ENCODE data around the gene NPL. TPM values are rescaled to one million over a fixed set of nuclear protein-coding genes. Genes with fewer than 3 reads are reported as not detected.
A peak's percentile ranks its signal among the peaks of the same experiment; 100 is the strongest.

NPL gene, protein sequence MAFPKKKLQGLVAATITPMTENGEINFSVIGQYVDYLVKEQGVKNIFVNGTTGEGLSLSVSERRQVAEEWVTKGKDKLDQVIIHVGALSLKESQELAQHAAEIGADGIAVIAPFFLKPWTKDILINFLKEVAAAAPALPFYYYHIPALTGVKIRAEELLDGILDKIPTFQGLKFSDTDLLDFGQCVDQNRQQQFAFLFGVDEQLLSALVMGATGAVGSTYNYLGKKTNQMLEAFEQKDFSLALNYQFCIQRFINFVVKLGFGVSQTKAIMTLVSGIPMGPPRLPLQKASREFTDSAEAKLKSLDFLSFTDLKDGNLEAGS
- total RNA-seq (0.75 and 1.3 TPM in 2 replicates), polyA plus RNA-seq (0.14 TPM in 1 of 2 replicates, not detected in the other), polyA minus RNA-seq (1.0 TPM in 1 of 2 replicates, not detected in the other), Bru-seq, nascent RNA (percentile 20 among the genes with signal in this experiment), BruChase-seq, experiment 1, labeled RNA remaining after a 6-hour chase (percentile 13 among the genes with signal in this experiment), BruChase-seq, experiment 2, labeled RNA remaining after a 2-hour chase (percentile 21 among the genes with signal in this experiment)
- 0.23 and 0.32 TPM in 2 replicates for polyA plus RNA-seq (2011; cell fraction: cytosol; rRNA removed)
- 0.74 and 0.83 TPM in 2 replicates for polyA plus RNA-seq (2011; cell fraction: nucleus; rRNA removed)
- 0.27 and 0.55 TPM in 2 replicates for polyA plus RNA-seq (2012)
- polyA minus RNA-seq (2011; cell fraction: cytosol; rRNA and poly(A)+ RNA removed) = 3.1 TPM
- polyA minus RNA-seq (2011; cell fraction: nucleus; rRNA and poly(A)+ RNA removed) = not detected in 2 replicates
- long read RNA-seq, partial matches to known transcripts = 0 of 1 reads
- long read RNA-seq, other reads (novel, unspliced or antisense) = 1 of 1 reads

DNA sequence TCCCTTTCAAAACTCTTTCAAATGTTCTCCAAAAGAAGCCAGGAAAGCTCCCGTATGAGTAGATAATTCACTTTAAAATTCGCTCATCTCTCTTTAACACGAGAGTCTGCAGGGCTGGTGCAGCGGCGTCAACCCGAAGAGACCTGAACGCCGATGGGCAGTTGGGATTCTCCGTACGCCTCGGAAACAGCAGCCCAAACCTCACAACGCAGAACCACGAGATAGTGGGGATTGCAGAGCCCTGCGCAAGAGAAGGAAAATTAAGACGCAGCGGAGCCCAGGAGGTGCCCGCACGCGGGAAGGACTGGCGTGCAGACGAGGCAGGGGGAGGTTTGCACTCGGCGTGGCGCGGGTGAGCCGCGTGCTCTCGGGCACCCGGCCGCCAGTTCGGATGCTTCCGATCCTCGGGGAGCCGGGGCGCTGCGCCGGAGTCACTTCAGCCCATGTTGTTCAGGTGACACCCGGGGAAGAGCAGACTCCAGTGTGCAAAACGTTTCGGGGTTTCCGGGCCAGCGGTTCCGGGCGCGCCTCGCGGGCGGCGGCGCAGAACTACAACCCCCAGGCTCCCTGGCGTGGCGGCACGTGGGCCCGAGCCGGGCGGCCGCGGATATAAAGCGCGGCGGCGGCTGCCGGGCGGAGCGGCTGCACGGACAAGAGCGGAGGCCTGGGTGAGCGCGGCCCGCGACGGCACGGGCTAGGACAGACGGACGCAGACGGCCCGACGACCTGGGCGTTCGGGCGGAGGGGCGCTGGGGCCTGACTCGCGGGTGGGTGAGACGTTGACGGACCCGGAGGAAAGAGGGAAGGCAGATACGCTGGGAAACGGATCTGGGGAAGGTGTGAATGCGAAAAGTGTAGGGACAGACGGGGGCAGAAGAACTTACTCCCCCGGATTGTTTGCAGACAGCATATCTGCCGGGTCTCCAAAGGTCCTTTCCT, at the start of gene NPL:
NPL (plus strand) TSS at position 636 of the 939 bp plus-strand sequence. CDS start 4,599 bp downstream, outside the sequence.
- peaks cover 8% of the 10 kb centered on the region for H3K4me1 ChIP-seq (ENCODE audit: control insufficient read depth, extremely low read depth, insufficient read depth, low read length)
- peak within 1 kb of the TSS; percentile 93 for H3K4me2 ChIP-seq (ENCODE audit: insufficient read depth, low read length)
- TF ChIP-seq POLR2AphosphoS5 (IDR thresholded peaks at IDR 0.05; ENCODE audit: insufficient read depth, low read depth, low read length) (peak; percentile 51), POLR2A (IDR thresholded peaks at IDR 0.05; ENCODE audit: low read depth, low read length) (peak; percentile 42), JUN (IDR thresholded peaks at IDR 0.05; ENCODE audit: borderline replicate concordance, insufficient read depth, insufficient read length, low read depth) (no peak), EZH2 (IDR thresholded peaks at IDR 0.05; ENCODE audit: borderline replicate concordance, low read depth, low read length, severe bottlenecking) (peak; percentile 63), FOS (IDR thresholded peaks at IDR 0.05; ENCODE audit: borderline replicate concordance, insufficient read depth, low read length) (no peak), MYC (IDR thresholded peaks at IDR 0.05; ENCODE audit: low read depth, low read length) (no peak), GATA2 (IDR thresholded peaks at IDR 0.05; ENCODE audit: insufficient read depth, insufficient read length, low read depth, low read length) (no peak)
- TF ChIP-seq, protein P1, sequence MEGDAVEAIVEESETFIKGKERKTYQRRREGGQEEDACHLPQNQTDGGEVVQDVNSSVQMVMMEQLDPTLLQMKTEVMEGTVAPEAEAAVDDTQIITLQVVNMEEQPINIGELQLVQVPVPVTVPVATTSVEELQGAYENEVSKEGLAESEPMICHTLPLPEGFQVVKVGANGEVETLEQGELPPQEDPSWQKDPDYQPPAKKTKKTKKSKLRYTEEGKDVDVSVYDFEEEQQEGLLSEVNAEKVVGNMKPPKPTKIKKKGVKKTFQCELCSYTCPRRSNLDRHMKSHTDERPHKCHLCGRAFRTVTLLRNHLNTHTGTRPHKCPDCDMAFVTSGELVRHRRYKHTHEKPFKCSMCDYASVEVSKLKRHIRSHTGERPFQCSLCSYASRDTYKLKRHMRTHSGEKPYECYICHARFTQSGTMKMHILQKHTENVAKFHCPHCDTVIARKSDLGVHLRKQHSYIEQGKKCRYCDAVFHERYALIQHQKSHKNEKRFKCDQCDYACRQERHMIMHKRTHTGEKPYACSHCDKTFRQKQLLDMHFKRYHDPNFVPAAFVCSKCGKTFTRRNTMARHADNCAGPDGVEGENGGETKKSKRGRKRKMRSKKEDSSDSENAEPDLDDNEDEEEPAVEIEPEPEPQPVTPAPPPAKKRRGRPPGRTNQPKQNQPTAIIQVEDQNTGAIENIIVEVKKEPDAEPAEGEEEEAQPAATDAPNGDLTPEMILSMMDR (IDR thresholded peaks at IDR 0.05; ENCODE audit: extremely low read depth in 1 of 2, insufficient read depth in 1 of 2, low read depth in 1 of 2, low read length in 2 of 2) = no peak
- TF ChIP-seq, protein P2, sequence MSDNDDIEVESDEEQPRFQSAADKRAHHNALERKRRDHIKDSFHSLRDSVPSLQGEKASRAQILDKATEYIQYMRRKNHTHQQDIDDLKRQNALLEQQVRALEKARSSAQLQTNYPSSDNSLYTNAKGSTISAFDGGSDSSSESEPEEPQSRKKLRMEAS (IDR thresholded peaks at IDR 0.05; ENCODE audit: insufficient read depth, insufficient read length) = peak; percentile 77
- H2AFZ ChIP-seq (ENCODE audit: low read depth, low read length) = peak within 1 kb of the TSS; percentile 98
- BruUV-seq (replicated peaks) = no TSS peak
- H3K79me2 ChIP-seq (ENCODE audit: control insufficient read depth, insufficient read depth, low read length) = no peaks in the 10 kb centered on the region
- peak within 1 kb of the TSS; percentile 12 for H3K9ac ChIP-seq (replicated peaks; ENCODE audit: extremely low read depth, insufficient read depth, low read length)
- H3K4me3 ChIP-seq (replicated peaks in 1 of 3; ENCODE audit: insufficient read depth in 1 of 3, low read depth in 1 of 3, low read length in 3 of 3) = peak within 1 kb of the TSS; percentile 41 to 63 (median 54)
- no peaks in the 10 kb centered on the region for H3K9me1 ChIP-seq (replicated peaks; ENCODE audit: control insufficient read depth, extremely low read depth, insufficient read depth, low read length)
- ChIA-PET CTCF (interaction anchor here (11.1 kb wide), 1 partner anchor 188 kb away, joined by 891 read pairs; the partner anchor contains the start of gene RGS16), POLR2A (interaction anchor here (0.5 kb wide), 1 partner anchor 18 kb away, joined by 4 read pairs; no protein-coding TSS in a partner anchor)
- dilution Hi-C loops (cut with MboI; ENCODE audit: extremely low pct_ligation_motif_present, low sequenced_read_pairs) = no loop called here
- H4K20me1 ChIP-seq (replicated peaks; ENCODE audit: control insufficient read depth, extremely low read depth, insufficient read depth, low read length) = no peaks in the 10 kb centered on the region
- intact Hi-C loops (cut with micrococcal nuclease) = loop anchor here (1.0 to 5.0 kb wide), 2 partner anchors 50 to 397 kb away; partner anchors contain the start of genes DHX9 and GLUL
- peak; percentile 71 for DNase-seq (ENCODE audit: low read depth, low spot score)
- no peaks in the 10 kb centered on the region for H3K9me3 ChIP-seq (replicated peaks; ENCODE audit: control insufficient read depth, insufficient read depth, low read length)
- H3K27ac ChIP-seq (ENCODE audit: insufficient read depth, low read depth, low read length) = no peak within 1 kb of the TSS
- FAIRE-seq = peak; percentile 47
- H3K36me3 ChIP-seq (ENCODE audit: control insufficient read depth in 2 of 2, extremely low read depth in 1 of 2, insufficient read depth in 2 of 2, low read length in 2 of 2) = no peaks in the 10 kb centered on the region
- H3K27me3 ChIP-seq (ENCODE audit: control insufficient read depth in 2 of 2, insufficient read depth in 2 of 2, low read length in 2 of 2) = peaks cover 34 to 59% of the 10 kb centered on the region in 2 experiments
